GM21528 (cell line): ENCODE results near the gene TIMM13.
"Not testable (repeated sequence)": the region's sequence is repeated elsewhere in the genome, so short reads cannot be mapped to it uniquely, and the experiment has no call there.

Experiments used
- ATAC-seq: cut with Tn5 transposase; IDR thresholded peaks from one replicate; pipeline ENCODE4 v1.9.1; 2021; ENCODE audit warnings: mild to moderate bottlenecking, moderate library complexity; ENCODE audit not compliant: unreplicated experiment, low FRiP score

Gene TIMM13

DNA sequence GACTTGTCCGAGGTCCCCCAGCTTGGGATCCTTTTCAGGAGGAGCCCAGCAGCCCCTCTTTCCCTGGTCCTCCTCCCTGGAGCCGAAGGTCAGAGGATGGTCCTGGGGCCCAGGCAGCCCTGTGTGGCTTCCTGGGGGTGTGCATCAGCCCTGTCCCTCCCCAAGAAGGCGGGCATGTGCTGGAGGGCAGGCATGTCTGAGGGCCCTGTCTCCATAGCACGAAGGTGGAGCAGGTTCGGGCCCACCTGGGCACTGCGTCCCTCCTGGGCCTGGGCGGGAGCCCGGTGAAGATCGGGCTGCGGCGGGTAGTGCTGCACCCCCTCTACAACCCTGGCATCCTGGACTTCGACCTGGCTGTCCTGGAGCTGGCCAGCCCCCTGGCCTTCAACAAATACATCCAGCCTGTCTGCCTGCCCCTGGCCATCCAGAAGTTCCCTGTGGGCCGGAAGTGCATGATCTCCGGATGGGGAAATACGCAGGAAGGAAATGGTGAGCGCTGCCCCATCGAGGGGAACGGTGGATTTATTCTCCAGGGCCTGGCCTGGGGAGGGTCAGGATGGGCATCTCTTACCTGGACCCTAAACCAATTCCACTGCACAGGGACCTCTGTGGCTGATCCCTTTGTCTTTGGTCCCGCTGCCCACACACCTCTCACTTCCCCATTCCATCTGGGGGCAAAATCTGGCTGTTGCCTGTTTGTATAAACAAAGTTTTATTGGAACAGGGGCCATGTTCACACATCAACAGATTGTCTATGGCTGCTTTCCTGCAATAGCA is 10.9 kb downstream of the TIMM13 start:
- ATAC-seq, result no peak

DNA sequence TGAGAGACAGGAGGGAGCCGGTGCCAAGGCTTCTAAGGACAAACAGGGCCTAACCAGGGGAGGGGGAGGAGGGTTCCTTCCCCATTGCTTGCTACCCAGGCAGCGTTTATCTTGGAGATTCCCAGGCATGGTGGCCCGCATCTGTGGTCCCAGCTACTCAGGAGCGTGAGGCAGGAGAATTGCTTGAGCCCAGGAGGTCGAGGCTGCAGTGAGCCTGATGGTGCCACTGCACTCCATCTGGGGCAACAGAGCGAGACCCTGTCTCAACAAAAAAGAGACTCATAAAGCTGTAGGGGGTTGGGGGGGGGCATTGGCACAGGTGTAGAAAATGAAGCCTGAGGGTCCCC is 11.4 kb downstream of the TIMM13 start:
- ATAC-seq, result no peak

DNA sequence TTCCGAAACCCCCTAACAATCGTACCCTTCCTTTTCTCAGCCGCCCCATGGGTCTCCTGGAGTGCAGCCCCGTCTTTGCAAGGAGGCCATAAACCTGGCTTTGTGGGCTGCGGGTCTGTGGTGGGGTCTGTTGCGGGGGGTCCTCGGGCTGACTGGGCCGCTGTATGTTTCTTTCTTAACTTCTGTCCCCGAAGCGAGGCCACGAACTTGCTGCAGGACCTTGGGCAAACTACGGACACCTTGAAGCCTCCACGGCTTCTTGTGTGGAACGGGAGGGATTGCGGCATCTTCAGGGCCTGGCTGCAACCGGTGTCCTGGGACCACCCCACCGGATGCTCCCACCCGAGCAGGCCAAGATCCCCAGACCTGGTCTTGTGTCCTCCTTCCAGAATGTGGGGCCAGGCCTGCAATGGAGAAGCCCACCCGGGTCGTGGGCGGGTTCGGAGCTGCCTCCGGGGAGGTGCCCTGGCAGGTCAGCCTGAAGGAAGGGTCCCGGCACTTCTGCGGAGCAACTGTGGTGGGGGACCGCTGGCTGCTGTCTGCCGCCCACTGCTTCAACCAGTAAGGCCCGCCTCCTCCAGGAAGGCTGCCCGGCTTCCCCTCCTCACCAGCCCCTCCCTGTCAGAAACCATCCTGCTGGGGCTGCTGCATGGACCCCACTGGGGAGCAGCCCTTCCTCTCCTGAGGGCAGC is 12.0 kb downstream of the TIMM13 start:
- ATAC-seq, result no peak

DNA sequence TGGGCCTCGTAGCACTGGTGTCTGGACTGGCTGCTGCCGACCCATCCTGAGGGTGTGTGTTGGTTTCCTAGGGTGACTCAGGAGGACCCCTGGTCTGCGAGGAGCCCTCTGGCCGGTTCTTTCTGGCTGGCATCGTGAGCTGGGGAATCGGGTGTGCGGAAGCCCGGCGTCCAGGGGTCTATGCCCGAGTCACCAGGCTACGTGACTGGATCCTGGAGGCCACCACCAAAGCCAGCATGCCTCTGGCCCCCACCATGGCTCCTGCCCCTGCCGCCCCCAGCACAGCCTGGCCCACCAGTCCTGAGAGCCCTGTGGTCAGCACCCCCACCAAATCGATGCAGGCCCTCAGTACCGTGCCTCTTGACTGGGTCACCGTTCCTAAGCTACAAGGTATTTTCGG is 13.8 kb downstream of the TIMM13 start:
- no peak for ATAC-seq

DNA sequence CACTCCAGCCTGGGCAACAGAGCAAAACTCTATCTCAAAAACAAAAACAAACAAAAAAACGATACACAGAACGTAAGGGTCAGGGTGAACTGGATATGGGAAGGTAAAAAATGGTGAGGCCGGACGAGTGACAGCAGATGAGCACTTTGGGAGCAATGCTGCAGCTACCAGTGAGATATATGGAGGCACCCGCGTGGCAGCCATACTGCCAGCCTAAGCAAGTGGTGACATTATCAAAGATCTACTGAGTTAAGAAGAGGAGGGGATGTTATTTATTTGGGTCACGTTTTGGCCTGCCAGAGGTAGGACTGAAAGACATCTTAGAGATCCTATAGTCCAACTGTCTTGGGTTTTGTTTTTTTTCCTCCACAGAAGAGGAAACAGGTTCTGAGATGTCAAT is 14.2 kb downstream of the TIMM13 start:
- no peak for ATAC-seq

DNA sequence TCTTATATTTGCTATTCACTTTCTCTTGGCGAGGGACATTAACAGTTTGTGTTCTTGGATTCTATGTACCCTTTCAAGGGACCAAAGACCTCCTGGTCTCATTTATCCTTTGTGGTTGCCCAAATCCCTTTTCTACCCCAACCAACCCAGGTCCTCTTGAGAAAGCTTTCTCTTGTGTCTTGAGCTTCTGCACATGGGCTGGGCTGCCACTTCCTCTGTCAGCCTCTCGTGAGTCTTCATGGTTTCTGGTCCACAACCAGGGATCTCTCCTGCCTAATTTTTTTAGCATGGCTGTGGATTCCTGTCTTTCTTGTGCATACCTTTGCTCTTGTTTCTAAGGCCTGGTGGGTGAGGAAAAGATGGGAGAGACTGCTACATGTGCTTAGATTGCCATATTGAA is 14.9 kb downstream of the TIMM13 start:
- no peak for ATAC-seq

DNA sequence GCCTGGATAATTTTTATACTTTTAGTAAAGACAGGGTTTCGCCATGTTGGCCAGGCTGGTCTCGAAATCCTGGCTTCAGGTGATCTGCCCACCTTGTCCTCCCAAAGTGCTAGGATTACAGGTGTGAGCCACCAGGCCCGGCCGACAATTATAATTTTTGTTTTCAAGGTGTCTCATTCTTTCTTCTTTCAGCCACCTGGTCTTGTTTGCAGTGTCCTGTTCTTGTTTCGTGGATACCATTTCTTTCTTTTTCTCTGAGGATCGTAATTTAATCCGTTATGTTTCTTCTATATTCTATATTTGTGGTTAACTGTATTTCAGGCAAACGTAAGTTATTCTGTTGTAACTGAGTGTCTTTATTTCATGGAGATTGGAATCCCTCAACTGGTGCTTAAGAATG is 15.7 kb downstream of the TIMM13 start:
- ATAC-seq, result no peak

DNA sequence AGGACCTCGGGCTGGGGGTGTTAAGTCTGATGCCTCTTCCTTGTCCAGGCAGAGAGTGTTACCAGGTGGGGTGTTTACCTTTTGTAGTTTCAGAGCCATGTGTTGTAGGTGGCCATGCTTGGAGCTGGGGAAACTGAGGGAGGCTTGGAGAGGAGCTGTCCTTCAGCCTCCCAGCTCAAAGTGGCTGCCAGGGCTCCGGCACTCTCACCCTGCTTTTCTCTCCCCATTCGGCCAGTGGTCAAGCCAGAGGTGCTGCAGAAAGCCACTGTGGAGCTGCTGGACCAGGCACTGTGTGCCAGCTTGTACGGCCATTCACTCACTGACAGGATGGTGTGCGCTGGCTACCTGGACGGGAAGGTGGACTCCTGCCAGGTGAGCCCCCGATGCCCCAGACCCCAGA is 17.4 kb downstream of the TIMM13 start:
- ATAC-seq, result no peak

DNA sequence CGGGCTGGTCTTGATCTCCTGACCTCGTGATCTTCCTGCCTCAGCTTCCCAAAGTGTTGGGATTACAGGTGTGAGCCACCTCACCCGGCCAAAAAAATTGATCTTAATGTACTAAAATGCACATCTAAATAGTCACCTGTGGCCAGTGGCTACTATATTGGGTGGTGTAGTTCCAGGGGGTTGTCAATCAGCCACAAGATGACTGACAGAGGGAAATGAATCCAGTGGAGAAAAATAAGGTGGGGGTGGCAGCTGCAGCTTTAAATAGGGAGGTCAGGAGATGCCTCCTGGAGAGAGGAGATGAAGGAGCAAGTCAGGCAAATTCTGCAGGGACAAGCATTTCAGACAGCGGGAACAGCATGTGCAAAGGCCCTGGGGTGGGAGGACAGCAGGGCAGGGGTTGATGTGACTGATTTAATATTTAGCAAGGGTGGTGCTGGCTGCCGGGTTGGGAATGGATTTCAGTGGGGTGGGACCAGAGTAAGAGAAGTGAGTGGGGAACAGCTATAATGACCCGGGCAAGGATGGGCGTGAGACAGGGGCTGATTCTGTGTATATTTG is 18.0 kb downstream of the TIMM13 start:
- no peak for ATAC-seq

DNA sequence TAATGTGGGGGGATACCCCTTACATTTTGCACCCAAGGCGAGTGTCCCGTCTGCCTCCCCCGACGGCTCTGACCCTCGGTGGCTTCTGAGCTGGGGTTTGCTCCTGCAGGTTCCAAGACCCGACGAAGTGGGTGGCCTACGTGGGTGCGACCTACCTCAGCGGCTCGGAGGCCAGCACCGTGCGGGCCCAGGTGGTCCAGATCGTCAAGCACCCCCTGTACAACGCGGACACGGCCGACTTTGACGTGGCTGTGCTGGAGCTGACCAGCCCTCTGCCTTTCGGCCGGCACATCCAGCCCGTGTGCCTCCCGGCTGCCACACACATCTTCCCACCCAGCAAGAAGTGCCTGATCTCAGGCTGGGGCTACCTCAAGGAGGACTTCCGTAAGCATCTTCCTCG is 19.1 kb downstream of the TIMM13 start:
- no peak for ATAC-seq

DNA sequence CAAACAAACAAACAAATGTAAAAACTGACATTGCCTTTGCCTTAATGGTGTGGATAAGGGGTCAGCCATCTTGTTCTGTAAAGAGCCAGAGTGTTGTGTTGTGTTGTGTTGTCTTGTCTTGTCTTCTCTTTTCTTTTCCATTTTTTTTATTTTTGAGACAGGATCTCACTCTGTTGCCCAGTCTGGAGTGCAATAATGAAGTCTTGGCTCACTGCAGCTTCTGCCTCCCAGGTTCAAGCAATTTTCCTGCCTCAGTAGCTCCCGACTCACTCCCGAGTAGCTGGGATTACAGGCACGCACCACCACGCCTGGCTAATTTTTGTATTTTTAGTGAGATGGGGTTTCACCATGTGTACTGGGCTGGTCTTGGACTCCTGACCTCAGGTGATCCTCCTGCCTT is 27.8 kb downstream of the TIMM13 start:
- ATAC-seq, result no peak

DNA sequence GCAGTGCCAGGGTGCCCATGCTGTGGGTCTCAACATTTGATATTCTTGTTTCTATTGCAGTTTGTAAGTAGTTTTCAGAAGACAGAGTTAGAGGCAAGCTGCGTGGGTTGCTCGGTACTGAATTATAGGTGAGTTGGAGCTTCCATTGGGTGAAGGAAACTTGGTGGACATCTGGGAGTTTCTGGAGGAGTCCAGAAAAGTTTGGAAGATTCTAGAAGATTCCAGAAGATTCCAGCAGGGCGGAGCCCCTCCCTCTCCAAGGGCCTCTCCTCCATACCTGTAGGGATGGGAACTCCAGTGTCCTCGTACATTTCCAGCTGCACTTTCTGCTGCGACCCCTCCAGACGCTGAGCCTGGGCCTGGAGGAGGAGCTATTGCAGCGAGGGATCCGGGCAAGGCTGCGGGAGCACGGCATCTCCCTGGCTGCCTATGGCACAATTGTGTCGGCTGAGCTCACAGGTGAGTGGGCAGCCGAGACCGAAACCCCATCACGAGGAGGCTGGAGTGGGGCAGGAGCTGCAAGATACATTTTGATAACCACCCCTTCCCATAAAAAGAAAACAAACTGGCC is 28.6 kb downstream of the TIMM13 start:
- ATAC-seq, result no peak

DNA sequence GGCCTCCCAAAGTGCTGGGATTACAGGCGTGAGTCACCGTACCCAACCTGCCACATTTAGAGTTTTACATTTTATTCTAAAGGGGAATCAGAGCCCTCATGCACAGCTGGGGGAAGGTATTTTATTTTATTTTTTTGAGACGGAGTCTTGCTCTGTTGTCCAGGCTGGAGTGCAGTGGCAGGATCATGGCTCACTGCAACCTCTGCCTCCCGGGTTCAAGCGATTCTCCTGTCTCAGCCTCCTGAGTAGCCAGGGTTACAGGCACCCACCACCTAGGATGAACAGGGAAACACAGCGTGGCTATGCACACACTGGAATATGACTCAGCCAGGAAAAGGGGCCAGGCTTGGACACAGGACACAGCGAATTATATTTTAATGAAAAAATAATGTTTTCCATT is 30.2 kb downstream of the TIMM13 start:
- ATAC-seq, result not testable (repeated sequence)

DNA sequence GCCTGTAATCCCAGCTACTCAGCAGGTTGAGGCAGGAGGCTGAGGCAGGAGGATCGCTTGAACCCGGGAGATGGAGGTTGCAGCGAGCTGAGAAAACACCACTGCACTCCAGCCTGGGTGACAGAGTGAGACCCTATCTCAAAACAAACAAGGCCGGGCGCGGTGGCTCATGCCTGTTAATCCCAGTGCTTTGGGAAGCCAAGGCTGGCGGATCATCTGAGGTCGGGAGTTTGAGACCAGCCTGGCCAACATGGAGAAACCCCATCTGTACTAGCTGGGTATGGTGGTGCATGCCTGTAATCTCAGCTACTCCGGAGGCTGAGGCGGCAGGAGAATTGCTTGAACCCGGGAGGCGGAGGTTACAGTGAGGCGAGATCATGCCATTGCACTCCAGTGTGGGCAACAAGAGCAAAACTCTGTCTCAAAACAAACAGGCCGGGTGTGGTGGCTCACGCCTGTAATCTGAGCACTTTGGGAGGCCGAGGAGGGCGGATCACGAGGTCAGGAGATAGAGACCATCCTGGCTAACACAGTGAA is 32.0 kb downstream of the TIMM13 start:
- ATAC-seq, result not testable (repeated sequence)

DNA sequence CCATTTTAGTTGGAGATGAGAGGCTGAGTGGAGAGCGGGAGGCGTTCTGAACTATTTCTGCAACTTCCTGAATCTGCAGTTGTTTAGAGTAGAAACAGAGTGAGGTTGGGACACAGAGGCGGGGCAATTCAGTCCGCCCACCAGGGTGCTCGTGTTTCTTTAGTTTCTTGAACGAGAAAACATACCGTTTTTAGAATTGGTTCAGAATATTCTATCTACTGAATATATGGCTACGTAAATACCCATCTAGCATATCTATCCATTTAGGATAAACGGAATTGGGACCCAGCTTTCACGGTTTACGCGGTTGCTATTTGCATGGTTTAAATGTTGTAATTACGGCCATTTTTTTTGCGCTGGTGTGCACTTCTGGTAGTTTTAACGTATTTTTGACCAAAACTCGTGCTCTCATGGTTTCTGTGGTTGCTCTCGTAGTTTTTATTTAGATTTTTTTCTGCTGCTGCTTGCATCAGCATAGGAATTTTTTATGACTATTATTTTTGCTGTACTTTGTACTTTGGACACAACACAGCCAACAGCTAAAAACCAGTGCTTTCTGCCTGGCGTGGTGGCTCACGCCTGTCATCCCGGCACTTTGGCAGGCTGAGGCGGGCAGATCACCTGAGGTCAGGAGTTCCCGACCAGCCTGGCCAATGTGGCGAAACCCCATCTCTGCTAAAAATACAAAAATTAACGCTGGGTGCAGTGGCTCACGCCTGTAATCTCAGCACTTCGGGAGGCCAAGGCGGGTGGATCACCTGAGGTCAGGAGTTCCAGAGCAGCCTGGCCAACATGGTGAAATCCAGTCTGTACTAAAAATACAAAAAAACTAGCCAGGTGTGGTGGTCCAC is 32.7 kb downstream of the TIMM13 start:
- ATAC-seq, result no peak

DNA sequence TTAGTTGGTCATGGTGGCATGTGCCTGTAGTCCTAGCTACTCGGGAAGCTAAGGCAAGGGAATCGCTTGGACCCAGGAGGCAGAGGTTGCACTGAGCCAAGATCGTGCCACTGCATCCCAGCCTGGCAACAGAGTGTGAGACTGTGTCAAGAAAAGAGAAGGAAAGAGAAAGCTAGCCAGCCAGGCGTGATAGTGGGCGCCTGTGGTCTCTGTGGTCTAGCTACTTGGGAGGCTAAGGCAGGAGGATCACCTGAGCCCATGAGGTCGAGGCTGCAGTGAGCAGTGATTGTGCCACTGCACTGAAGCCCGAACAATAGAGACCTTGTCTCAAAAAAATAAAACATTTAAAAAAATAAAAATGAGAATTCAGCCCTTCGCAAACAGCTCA is 33.3 kb downstream of the TIMM13 start:
- ATAC-seq, result no peak

DNA sequence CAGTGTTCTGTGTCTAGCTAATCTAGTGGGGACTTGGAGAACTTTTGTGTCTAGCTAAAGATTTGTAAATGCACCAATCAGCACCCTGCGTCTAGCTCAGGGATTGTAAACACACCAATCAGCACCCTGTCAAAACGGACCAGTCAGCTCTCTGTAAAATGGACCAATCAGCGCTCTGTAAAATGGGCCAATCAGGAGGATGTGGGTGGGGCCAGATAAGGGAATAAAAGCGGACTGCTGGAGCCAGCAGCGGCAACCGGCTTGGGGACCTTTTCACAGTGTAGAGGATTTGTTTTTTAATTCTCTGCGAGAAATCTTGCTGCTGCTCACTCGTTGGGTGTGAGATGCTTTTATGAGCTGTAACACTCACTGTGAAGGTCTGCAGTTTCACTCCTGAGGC is 34.5 kb downstream of the TIMM13 start:
- not testable (repeated sequence) for ATAC-seq

DNA sequence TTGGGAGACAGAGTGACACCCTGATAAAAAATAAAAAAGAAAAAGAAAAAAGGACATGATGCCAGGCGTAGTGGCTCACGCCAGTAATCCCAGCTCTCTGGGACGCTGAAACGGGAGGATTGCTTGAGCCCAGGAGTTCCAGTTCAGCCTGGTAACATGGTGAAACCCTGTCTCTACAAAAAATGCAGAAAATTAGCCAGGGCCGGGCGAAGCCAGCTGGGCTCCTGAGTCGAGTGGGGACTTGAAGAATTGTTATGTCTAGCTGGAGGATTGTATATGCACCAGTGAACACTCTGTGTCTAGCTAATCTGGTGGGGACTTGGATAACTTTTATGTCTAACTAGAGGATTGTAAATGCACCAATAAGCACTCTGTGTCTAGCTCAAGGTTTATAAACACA is 35.0 kb downstream of the TIMM13 start:
- ATAC-seq, result no peak

DNA sequence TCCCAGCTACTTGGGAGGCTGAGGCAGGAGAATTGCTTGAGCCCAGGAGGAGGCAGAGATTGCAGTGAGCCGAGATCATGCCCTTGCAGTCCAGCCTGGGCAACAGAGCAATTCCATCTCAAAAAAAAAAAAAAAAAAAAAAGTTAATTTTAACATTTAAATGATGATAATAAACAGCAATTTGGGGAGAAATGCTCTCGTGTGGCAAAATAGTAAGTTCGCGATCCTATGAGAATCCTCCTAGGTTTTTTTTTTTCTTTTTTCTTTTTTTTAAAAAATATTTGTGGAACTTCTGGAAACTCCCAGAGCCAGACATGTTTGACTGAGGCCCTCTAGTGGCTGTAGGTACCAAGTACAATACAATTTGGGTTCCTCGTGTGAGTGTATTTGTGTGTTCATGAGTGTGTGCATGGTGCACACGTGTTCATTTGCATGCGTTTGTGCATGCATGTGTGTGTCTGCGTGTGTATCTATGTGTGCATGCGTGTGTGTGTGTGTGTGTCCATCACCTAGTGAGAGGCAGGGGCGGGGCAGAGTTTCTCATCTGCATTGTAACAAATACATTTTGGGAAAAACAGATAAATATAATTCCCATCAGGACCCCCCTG is 36.2 kb downstream of the TIMM13 start:
- ATAC-seq, result no peak

DNA sequence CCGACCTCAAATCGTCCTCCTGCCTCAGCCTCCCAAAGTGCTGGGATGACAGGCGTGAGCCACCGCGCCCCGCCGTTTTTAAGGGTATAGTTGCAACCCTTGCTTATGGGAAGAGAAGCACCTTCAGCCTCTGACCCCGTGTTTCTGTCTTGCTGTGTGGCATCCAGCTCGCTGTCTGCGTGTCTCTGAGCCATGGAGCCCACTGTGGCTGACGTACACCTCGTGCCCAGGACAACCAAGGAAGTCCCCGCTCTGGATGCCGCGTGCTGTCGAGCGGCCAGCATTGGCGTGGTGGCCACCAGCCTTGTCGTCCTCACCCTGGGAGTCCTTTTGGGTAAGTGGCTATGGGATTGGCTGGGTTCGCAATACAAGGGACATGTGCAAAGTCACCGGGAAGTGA is 37.8 kb downstream of the TIMM13 start:
- ATAC-seq, result no peak
